MCF 10A (cell line): ENCODE results near the gene PCK1. TPM values are rescaled to one million over a fixed set of nuclear protein-coding genes. Genes with fewer than 3 reads are reported as not detected.

Source experiments
- BruUV-seq: library from RNA; stranded (reverse); fragments of 400-500 nt; replicated peaks from 2 replicates; lab custom pipeline; 2021; lab: Mats Ljungman, UMichigan
- CTCF ChIA-PET: fragments of 300-600 bp; sonication (Branson Sonifier 250); formaldehyde crosslinking; extraction: SDS; loops from one replicate; lab custom pipeline; 2021; ENCODE audit warnings: antibody characterized with exemption, inconsistent platforms; lab: Yijun Ruan, JAX
- POLR2A ChIA-PET: fragments of 300-600, 350-650 bp; sonication (Branson Sonifier 250); formaldehyde crosslinking; extraction: SDS; loops from one replicate; lab custom pipeline; 2020; ENCODE audit warnings: antibody characterized with exemption, inconsistent platforms; lab: Yijun Ruan, JAX
- DNase-seq: peaks from one replicate; pipeline ENCODE4 v3.0.0-alpha.2; 2018; ENCODE audit not compliant: unreplicated experiment
- H3K27ac Mint-ChIP-seq: one replicate; pipeline ENCODE4 v1.8.0; 2022; ENCODE audit warnings: mild to moderate bottlenecking, low read depth, mixed read lengths; ENCODE audit not compliant: unreplicated experiment
- H3K27me3 Mint-ChIP-seq: one replicate; pipeline ENCODE4 v1.8.0; 2022; ENCODE audit warnings: mixed read lengths; ENCODE audit not compliant: insufficient read depth, unreplicated experiment
- H3K36me3 Mint-ChIP-seq: one replicate; pipeline ENCODE4 v1.8.0; 2022; ENCODE audit warnings: mild to moderate bottlenecking, moderate library complexity, mixed read lengths; ENCODE audit not compliant: insufficient read depth, unreplicated experiment
- H3K4me1 Mint-ChIP-seq: one replicate; pipeline ENCODE4 v1.8.0; 2022; ENCODE audit warnings: mixed read lengths; ENCODE audit not compliant: insufficient read depth, unreplicated experiment
- H3K4me3 Mint-ChIP-seq: one replicate; pipeline ENCODE4 v1.8.0; 2022; ENCODE audit warnings: mild to moderate bottlenecking, moderate library complexity, mixed read lengths; ENCODE audit not compliant: unreplicated experiment
- H3K9me3 Mint-ChIP-seq: one replicate; pipeline ENCODE4 v1.8.0; 2022; ENCODE audit warnings: mixed read lengths; ENCODE audit not compliant: unreplicated experiment
- intact Hi-C: fragments of 100-400 bp; cut with micrococcal nuclease; formaldehyde crosslinking; loops from 2 replicates; pipeline ENCODE4 v1.14.1; 2022
- total RNA-seq: library from RNA; stranded (reverse); gene quantifications from 2 replicates; pipeline ENCODE4 v1.2.3, GENCODE V29; 2022
- TF ChIP-seq, protein P1 (sequence below): fragments of 200-600 bp; IDR thresholded peaks from one replicate; pipeline ENCODE4 v1.8.0; 2022; ENCODE audit warnings: antibody characterized with exemption, mild to moderate bottlenecking; ENCODE audit not compliant: unreplicated experiment

Gene PCK1
- total RNA-seq, 1 experiment from 2014 or later: not detected

DNA sequence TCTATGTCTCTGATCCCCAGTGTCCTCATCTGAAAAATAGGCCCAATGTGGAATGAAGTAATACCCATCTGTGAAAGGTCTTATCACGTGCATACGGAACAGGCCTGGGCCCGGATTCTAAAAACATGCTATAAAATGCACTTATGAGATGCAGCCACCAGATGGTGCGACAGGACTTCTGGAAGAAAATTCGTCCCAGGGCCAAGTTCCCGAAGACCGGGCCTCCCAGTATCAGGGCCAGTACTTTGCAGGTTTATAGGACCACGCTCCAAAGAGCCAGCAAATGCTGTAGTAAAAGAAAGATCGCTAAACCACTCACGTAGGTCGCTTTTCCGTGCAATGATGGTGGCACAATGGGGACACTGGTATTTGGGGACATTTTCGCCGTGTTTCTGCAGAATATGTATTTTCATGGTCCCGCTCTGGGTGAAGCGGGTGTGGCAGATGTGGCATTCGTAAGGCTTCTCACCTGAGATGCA lies 46.6 kb upstream of the PCK1 start:
- intact Hi-C loops: loop anchor here (1.0 kb wide), 2 partner anchors 80 to 695 kb away; no protein-coding TSS in a partner anchor
- Mint-ChIP-seq H3K36me3 (no peaks in the 10 kb centered on the region), H3K4me3 (no peak overlapping the region), H3K27me3 (peaks cover 30% of the 10 kb centered on the region), H3K4me1 (no peaks in the 10 kb centered on the region), H3K27ac (no peak overlapping the region), H3K9me3 (no peaks in the 10 kb centered on the region)
- DNase-seq: peak; percentile 67
- no TSS peak for BruUV-seq
- TF ChIP-seq, protein P1, sequence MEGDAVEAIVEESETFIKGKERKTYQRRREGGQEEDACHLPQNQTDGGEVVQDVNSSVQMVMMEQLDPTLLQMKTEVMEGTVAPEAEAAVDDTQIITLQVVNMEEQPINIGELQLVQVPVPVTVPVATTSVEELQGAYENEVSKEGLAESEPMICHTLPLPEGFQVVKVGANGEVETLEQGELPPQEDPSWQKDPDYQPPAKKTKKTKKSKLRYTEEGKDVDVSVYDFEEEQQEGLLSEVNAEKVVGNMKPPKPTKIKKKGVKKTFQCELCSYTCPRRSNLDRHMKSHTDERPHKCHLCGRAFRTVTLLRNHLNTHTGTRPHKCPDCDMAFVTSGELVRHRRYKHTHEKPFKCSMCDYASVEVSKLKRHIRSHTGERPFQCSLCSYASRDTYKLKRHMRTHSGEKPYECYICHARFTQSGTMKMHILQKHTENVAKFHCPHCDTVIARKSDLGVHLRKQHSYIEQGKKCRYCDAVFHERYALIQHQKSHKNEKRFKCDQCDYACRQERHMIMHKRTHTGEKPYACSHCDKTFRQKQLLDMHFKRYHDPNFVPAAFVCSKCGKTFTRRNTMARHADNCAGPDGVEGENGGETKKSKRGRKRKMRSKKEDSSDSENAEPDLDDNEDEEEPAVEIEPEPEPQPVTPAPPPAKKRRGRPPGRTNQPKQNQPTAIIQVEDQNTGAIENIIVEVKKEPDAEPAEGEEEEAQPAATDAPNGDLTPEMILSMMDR: peak; percentile 79
- ChIA-PET POLR2A (interaction anchor here (0.7 kb wide), 1 partner anchor 75 kb away, joined by 3 read pairs; no protein-coding TSS in a partner anchor), CTCF (interaction anchor here (0.7 to 9.7 kb wide), 24 partner anchors 12 to 695 kb away, joined by 3 to 131 read pairs (median 4); partner anchors contain the start of gene PCK1)

DNA sequence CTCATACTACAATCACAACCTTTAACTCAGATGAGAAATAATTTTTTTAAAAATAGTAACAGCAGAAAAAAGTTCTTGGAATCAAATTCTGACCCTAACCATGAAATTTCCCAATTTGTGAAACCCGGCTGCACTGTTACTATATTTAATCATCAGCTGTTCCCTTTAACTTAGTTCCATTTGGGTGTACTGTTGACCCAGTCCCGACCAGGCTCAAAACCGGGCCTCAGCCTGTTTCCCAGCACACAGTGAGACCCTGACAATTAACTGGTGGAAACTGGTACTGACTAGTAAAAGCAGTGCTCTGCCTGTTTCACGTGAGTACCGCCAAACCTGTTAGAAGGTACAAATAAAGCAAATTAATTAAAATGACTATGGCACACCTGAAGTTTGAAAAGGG lies 43.0 kb upstream of the PCK1 start:
- BruUV-seq: no TSS peak
- H3K27ac Mint-ChIP-seq: no peak overlapping the region
- H3K36me3 Mint-ChIP-seq: no peaks in the 10 kb centered on the region
- CTCF ChIA-PET: interaction anchor here (0.5 to 7.2 kb wide), 5 partner anchors 74 to 691 kb away, joined by 3 to 81 read pairs (median 63); no protein-coding TSS in a partner anchor
- no peak overlapping the region for H3K4me3 Mint-ChIP-seq
- intact Hi-C loops: no loop called here
- H3K9me3 Mint-ChIP-seq: no peaks in the 10 kb centered on the region
- TF ChIP-seq, protein P1: no peak
- H3K4me1 Mint-ChIP-seq: no peaks in the 10 kb centered on the region
- DNase-seq: no peak
- H3K27me3 Mint-ChIP-seq: peaks cover 45% of the 10 kb centered on the region
- POLR2A ChIA-PET: interaction anchor here (0.6 kb wide), 1 partner anchor 75 kb away, joined by 3 read pairs; no protein-coding TSS in a partner anchor

DNA sequence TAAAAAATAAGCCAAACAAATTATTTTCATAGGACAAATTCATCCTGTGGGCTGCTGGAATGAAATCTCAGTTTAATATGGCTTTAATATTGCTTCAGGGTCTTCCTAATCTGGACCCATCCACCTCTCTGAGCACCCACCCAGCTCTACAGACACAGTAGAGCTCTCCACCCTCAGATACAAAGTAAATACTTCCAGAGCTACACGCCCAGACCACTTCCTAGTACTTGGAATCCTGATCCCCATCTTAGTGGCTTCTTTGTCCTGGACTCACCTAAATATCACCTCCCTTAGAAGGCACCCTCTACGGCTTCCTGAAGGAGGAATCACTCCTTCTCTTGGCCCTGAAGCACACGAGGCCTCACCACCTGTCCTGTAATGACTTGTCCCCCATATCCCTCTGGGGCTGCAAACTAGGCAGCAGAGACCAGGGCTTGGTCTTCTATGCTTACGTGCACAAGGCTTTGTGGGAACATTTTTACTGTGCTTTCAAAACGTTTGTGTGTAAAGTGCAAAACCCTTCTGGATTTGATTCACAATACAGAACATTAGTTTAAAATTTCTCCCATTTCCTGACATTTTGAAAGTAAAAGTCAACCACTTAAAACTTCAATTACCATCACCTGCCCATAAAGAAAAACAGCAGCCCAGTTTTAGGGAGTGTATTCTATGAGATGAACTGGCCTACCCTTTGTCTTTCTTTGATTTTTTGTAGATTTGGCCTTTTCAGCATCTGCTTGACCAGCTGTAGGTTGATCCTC lies 38.4 kb upstream of the PCK1 start:
- BruUV-seq: no TSS peak
- intact Hi-C loops: no loop called here
- Mint-ChIP-seq H3K36me3 (no peaks in the 10 kb centered on the region), H3K4me1 (no peaks in the 10 kb centered on the region), H3K4me3 (no peak overlapping the region), H3K9me3 (no peaks in the 10 kb centered on the region), H3K27me3 (peaks cover 44% of the 10 kb centered on the region), H3K27ac (no peak overlapping the region)
- DNase-seq: no peak
- CTCF ChIA-PET: interaction anchor here (0.6 to 4.5 kb wide), 9 partner anchors 8 to 687 kb away, joined by 3 to 69 read pairs (median 4); no protein-coding TSS in a partner anchor
- POLR2A ChIA-PET: interaction anchor here (0.7 to 2.3 kb wide), 3 partner anchors 9 to 1129 kb away, joined by 3 to 7 read pairs (median 4); no protein-coding TSS in a partner anchor
- TF ChIP-seq, protein P1: no peak

DNA sequence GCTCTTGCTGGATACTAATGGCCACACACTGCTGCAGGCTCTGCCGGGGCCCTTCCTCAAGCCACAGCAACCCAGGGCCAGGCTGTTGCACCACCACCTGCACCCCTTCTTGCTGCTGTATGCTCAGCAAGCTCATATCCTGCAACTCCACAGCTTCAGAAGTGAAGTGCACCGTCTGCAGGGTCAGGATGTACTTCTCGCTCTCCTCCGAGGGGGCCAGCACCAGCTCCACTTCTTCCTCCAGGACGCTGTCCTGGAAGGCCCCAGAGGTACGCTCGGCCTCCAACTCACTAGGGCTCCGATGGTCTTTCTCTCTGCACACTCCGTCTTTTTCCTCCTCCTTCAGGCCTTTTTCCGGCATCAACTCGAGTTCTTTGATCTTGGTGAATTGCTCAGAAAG lies 37.1 kb upstream of the PCK1 start:
- TF ChIP-seq, protein P1: no peak
- BruUV-seq: no TSS peak
- Mint-ChIP-seq H3K27ac (no peak overlapping the region), H3K4me3 (no peak overlapping the region), H3K27me3 (peaks cover 53% of the 10 kb centered on the region), H3K9me3 (no peaks in the 10 kb centered on the region), H3K4me1 (no peaks in the 10 kb centered on the region), H3K36me3 (no peaks in the 10 kb centered on the region)
- ChIA-PET POLR2A (no interaction called here), CTCF (interaction anchor here (4.5 kb wide), 1 partner anchor 71 kb away, joined by 69 read pairs; no protein-coding TSS in a partner anchor)
- intact Hi-C loops: no loop called here
- no peak for DNase-seq
